Natural killer cell treated with Interleukin-12 subunit alpha and Interleukin-12 subunit beta and Interleukin-15 and Interleukin-18, amount 100 ng/mL, for 72 hours (primary cell): ENCODE data around the gene XIRP1. TPM values are rescaled to one million over a fixed set of nuclear protein-coding genes. Genes with fewer than 3 reads are reported as not detected.

Source experiments
- ATAC-seq, 2 donors: fragments of 150-1000 bp; cut with Tn5 transposase in 1 of 2; sonication (Bioruptor Pico), chemical (Tn5 transposase) in 1 of 2; 2 replicates each; pipeline ENCODE4 v1.10.0; 2021
- DNase-seq: peaks from one replicate; pipeline ENCODE4 v3.0.0; 2022; ENCODE audit warnings: low spot score
- H3K27ac Mint-ChIP-seq, 2 donors: 1 replicate in 1 of 2; 2 replicates in 1 of 2; pipeline ENCODE4 v1.8.0; 2022; ENCODE audit warnings: mixed read lengths in 2 of 2, mild to moderate bottlenecking in 1 of 2, moderate library complexity in 1 of 2
- H3K27me3 Mint-ChIP-seq, 2 donors: 1 replicate in 1 of 2; 2 replicates in 1 of 2; pipeline ENCODE4 v1.8.0; 2022; ENCODE audit warnings: mixed read lengths in 2 of 2
- H3K36me3 Mint-ChIP-seq: one replicate; pipeline ENCODE4 v1.8.0; 2022; ENCODE audit warnings: mixed read lengths
- H3K4me1 Mint-ChIP-seq, 2 donors: 1 replicate in 1 of 2; 2 replicates in 1 of 2; pipeline ENCODE4 v1.8.0; 2022; ENCODE audit warnings: low read depth in 2 of 2, mixed read lengths in 2 of 2, mild to moderate bottlenecking in 1 of 2
- H3K4me3 Mint-ChIP-seq: one replicate; pipeline ENCODE4 v1.8.0; 2022; ENCODE audit warnings: mixed read lengths
- H3K9me3 Mint-ChIP-seq: 2 replicates; pipeline ENCODE4 v1.8.0; 2022; ENCODE audit warnings: mixed read lengths
- total RNA-seq, 2 donors: library from RNA; stranded (reverse); gene quantifications; one replicate each; pipeline ENCODE4 v1.2.3, GENCODE V29; 2022

The XIRP1 gene
- total RNA-seq, 2 donors from 2014 or later = 0.22 to 0.43 TPM

GRCh38 chr3:39158148-39158715, 34.2 kb downstream of the XIRP1 start:
- Mint-ChIP-seq H3K9me3 (no peaks in the 10 kb centered on the region), H3K27ac (no peak overlapping the region), H3K27me3 (peaks cover 3 to 7% of the 10 kb centered on the region in 2 donors), H3K36me3 (peaks cover 2% of the 10 kb centered on the region), H3K4me1 (peaks cover 5 to 9% of the 10 kb centered on the region in 2 donors), H3K4me3 (no peak overlapping the region)
- no peak for ATAC-seq
- no peak for DNase-seq

GRCh38 chr3:39157359-39157758, 35.0 kb downstream of the XIRP1 start:
- DNase-seq = no peak
- H3K27me3 Mint-ChIP-seq = peaks cover 3 to 6% of the 10 kb centered on the region in 2 donors
- peaks cover 8 to 14% of the 10 kb centered on the region in 2 donors for H3K4me1 Mint-ChIP-seq
- ATAC-seq = no peak
- H3K4me3 Mint-ChIP-seq = no peak overlapping the region
- no peaks in the 10 kb centered on the region for H3K9me3 Mint-ChIP-seq
- H3K36me3 Mint-ChIP-seq = no peaks in the 10 kb centered on the region
- no peak overlapping the region for H3K27ac Mint-ChIP-seq

GRCh38 chr3:39156421-39156820, 36.0 kb downstream of the XIRP1 start:
- Mint-ChIP-seq H3K9me3 (no peaks in the 10 kb centered on the region), H3K27ac (no peak overlapping the region), H3K4me3 (no peak overlapping the region), H3K27me3 (peaks cover 3 to 6% of the 10 kb centered on the region in 2 donors), H3K4me1 (peaks cover 16 to 23% of the 10 kb centered on the region in 2 donors), H3K36me3 (no peaks in the 10 kb centered on the region)
- ATAC-seq = no peak
- no peak for DNase-seq

- H3K36me3 Mint-ChIP-seq = no peaks in the 10 kb centered on the region
- no peaks in the 10 kb centered on the region for H3K9me3 Mint-ChIP-seq
- H3K4me1 Mint-ChIP-seq = peaks cover 36 to 43% of the 10 kb centered on the region in 2 donors
- DNase-seq (no peak), ATAC-seq (no peak)
- H3K27ac Mint-ChIP-seq = peak overlapping the region; percentile 71 to 83
- H3K4me3 Mint-ChIP-seq = peak overlapping the region; percentile 71
- H3K27me3 Mint-ChIP-seq = peaks cover 3 to 6% of the 10 kb centered on the region in 2 donors
Measured at GRCh38 chr3:39154280-39155021, 37.9 kb downstream of the XIRP1 start.

- H3K4me1 Mint-ChIP-seq = peaks cover 41 to 48% of the 10 kb centered on the region in 2 donors
- H3K27me3 Mint-ChIP-seq = peaks cover 3 to 6% of the 10 kb centered on the region in 2 donors
- H3K9me3 Mint-ChIP-seq = no peaks in the 10 kb centered on the region
- no peak for DNase-seq
- ATAC-seq = no peak
- peak overlapping the region; percentile 71 for H3K4me3 Mint-ChIP-seq
- H3K27ac Mint-ChIP-seq = peak overlapping the region; percentile 71 to 83
- H3K36me3 Mint-ChIP-seq = no peaks in the 10 kb centered on the region
Measured at GRCh38 chr3:39153977-39154279, 38.5 kb downstream of the XIRP1 start.

- H3K27ac Mint-ChIP-seq = peak overlapping the region; percentile 83 to 95
- DNase-seq = no peak
- no peaks in the 10 kb centered on the region for H3K9me3 Mint-ChIP-seq
- H3K4me1 Mint-ChIP-seq = peaks cover 69 to 73% of the 10 kb centered on the region in 2 donors
- no peak for ATAC-seq
- H3K36me3 Mint-ChIP-seq = peaks cover 7% of the 10 kb centered on the region
- H3K27me3 Mint-ChIP-seq = peaks cover 0 to 1% of the 10 kb centered on the region in 2 donors
- peak overlapping the region; percentile 98 for H3K4me3 Mint-ChIP-seq
Measured at GRCh38 chr3:39150803-39151631, 41.4 kb downstream of the XIRP1 start.

GRCh38 chr3:39150148-39150802, 42.1 kb downstream of the XIRP1 start:
- Mint-ChIP-seq H3K27ac (peak overlapping the region; percentile 83 to 95), H3K36me3 (peaks cover 11% of the 10 kb centered on the region), H3K4me1 (peaks cover 71 to 76% of the 10 kb centered on the region in 2 donors), H3K27me3 (no peaks in the 10 kb centered on the region), H3K9me3 (no peaks in the 10 kb centered on the region), H3K4me3 (peak overlapping the region; percentile 98)
- no peak for ATAC-seq
- no peak for DNase-seq

- H3K27me3 Mint-ChIP-seq = no peaks in the 10 kb centered on the region
- H3K9me3 Mint-ChIP-seq = no peaks in the 10 kb centered on the region
- peak overlapping the region; percentile 83 to 95 for H3K27ac Mint-ChIP-seq
- ATAC-seq (no peak), DNase-seq (no peak)
- peaks cover 72 to 75% of the 10 kb centered on the region in 2 donors for H3K4me1 Mint-ChIP-seq
- peaks cover 11% of the 10 kb centered on the region for H3K36me3 Mint-ChIP-seq
- peak overlapping the region; percentile 98 for H3K4me3 Mint-ChIP-seq
Measured at GRCh38 chr3:39149498-39150147, 42.8 kb downstream of the XIRP1 start.

GRCh38 chr3:39149059-39149455, 43.3 kb downstream of the XIRP1 start:
- no peaks in the 10 kb centered on the region for H3K27me3 Mint-ChIP-seq
- peak overlapping the region; percentile 83 to 95 for H3K27ac Mint-ChIP-seq
- peaks cover 70 to 71% of the 10 kb centered on the region in 2 donors for H3K4me1 Mint-ChIP-seq
- no peak for ATAC-seq
- DNase-seq = no peak
- peak overlapping the region; percentile 98 for H3K4me3 Mint-ChIP-seq
- H3K9me3 Mint-ChIP-seq = no peaks in the 10 kb centered on the region
- peaks cover 11% of the 10 kb centered on the region for H3K36me3 Mint-ChIP-seq

GRCh38 chr3:39148435-39149058, 43.8 kb downstream of the XIRP1 start:
- ATAC-seq = no peak
- Mint-ChIP-seq H3K36me3 (peaks cover 11% of the 10 kb centered on the region), H3K27ac (peak overlapping the region; percentile 83 to 95), H3K4me1 (peaks cover 70 to 71% of the 10 kb centered on the region in 2 donors), H3K4me3 (peak overlapping the region; percentile 98), H3K9me3 (no peaks in the 10 kb centered on the region), H3K27me3 (no peaks in the 10 kb centered on the region)
- DNase-seq = no peak

- Mint-ChIP-seq H3K27me3 (no peaks in the 10 kb centered on the region), H3K36me3 (peaks cover 11% of the 10 kb centered on the region), H3K4me1 (peaks cover 70 to 71% of the 10 kb centered on the region in 2 donors), H3K9me3 (no peaks in the 10 kb centered on the region), H3K4me3 (peak overlapping the region; percentile 98), H3K27ac (peak overlapping the region; percentile 83 to 95)
- DNase-seq (peak; percentile 73), ATAC-seq (peak in 1 of 2 donors; percentile 43)
Measured at GRCh38 chr3:39147711-39148434, 44.5 kb downstream of the XIRP1 start.
